ENCODE results near the gene EFNA5. TPM values are rescaled to one million over a fixed set of nuclear protein-coding genes. Genes with fewer than 3 reads are reported as not detected.

EFNA5 gene
- polyA plus RNA-seq, 1 of the 3 experiments (the other 2 are of a cell fraction), result 0.81 TPM

DNA sequence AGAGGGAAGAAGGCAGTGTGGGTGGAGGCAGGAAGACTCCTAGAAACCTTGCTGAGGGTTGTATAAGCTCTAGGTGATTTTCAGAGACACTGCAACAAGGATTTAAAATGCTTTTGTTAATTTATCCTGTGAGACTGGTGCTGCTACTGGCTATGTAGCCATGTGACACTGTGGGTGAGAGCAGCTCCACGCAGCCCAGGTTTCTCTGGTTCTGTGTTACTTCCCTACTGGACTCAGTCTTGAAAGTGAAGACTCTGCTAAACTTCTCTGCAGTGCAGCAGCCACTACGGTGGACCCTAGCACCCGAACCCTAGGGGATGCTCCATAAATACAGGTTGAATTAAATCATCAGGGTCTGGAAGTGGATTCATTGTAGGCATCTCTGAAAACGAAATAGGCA lies 25.8 kb upstream of the EFNA5 start:
- Histone ChIP-seq H3K4me2 (no peak overlapping the region), H3K9me3 (no peaks in the 10 kb centered on the region), H3K36me3 (replicated peaks in 1 of 2; ENCODE audit: control insufficient read depth in 1 of 2, insufficient read depth in 2 of 2, low read length in 1 of 2) (no peaks in the 10 kb centered on the region), H3F3A (replicated peaks; ENCODE audit: insufficient read depth) (no peaks in the 10 kb centered on the region), H3K27me3 (ENCODE audit: insufficient read depth) (no peaks in the 10 kb centered on the region), H3K27ac (ENCODE audit: low read depth in 2 of 2, low read length in 1 of 2) (no peak overlapping the region), H3K4me1 (ENCODE audit: control insufficient read depth in 1 of 2, insufficient read depth in 2 of 2, low read depth in 1 of 2, low read length in 1 of 2) (no peaks in the 10 kb centered on the region), H3K9ac (no peak overlapping the region), H4K20me1 (ENCODE audit: insufficient read depth) (no peaks in the 10 kb centered on the region), H3K4me3 (ENCODE audit: low read depth in 2 of 2, low read length in 1 of 2) (no peak overlapping the region), H3K9me2 (no peaks in the 10 kb centered on the region), H2AFZ (ENCODE audit: low read depth) (no peak overlapping the region), H3K79me2 (ENCODE audit: insufficient read depth) (no peaks in the 10 kb centered on the region)
- POLR2A ChIA-PET, result no interaction called here
- DNase-seq, result no peak
- 60% methylated on average over 1 of the region's 4 CpGs for whole genome bisulfite sequencing (ENCODE audit: low lambda C conversion rate)
- CTCF ChIA-PET, result no interaction called here
- TF ChIP-seq CHD2 (IDR thresholded peaks at IDR 0.05; ENCODE audit: low read length, partially characterized antibody) (no peak), USF2 (IDR thresholded peaks at IDR 0.05; ENCODE audit: borderline replicate concordance, low read depth, low read length) (no peak), NFIC (IDR thresholded peaks at IDR 0.05; ENCODE audit: borderline replicate concordance) (no peak), FOXJ3 (CRISPR knock-in tag; IDR thresholded peaks at IDR 0.05) (no peak), RAD21 (IDR thresholded peaks at IDR 0.05; ENCODE audit: low read length) (no peak), SMC3 (IDR thresholded peaks at IDR 0.05; ENCODE audit: low read depth, low read length) (no peak), GABPA (IDR thresholded peaks at IDR 0.05; ENCODE audit: low read depth) (no peak), MXI1 (IDR thresholded peaks at IDR 0.05; ENCODE audit: low read depth, low read length) (no peak)
- TF ChIP-seq, protein P1, sequence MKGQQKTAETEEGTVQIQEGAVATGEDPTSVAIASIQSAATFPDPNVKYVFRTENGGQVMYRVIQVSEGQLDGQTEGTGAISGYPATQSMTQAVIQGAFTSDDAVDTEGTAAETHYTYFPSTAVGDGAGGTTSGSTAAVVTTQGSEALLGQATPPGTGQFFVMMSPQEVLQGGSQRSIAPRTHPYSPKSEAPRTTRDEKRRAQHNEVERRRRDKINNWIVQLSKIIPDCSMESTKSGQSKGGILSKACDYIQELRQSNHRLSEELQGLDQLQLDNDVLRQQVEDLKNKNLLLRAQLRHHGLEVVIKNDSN (IDR thresholded peaks at IDR 0.05; ENCODE audit: borderline replicate concordance, low read depth), result no peak

DNA sequence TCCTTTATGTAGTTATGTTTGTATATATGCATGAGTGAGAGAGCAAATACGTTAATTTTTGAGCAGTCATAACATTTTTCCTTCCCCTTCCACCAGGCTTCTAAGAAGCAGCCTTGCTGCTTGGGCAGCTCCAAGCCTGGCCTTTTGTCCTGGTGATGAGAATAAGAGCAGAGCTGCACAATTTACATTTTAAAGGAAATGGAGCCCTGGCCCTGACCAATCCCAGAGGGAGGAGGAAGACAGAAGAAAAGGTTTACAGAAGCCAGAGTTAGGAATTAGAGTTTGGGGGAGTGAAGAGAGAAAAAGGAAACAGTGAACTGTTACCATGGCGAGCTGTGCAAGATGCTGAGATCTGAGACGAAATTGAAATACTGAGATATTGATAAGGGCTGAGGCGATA lies 25.3 kb upstream of the EFNA5 start:
- no peaks in the 10 kb centered on the region for H3K9me3 ChIP-seq
- H4K20me1 ChIP-seq (ENCODE audit: insufficient read depth), result no peaks in the 10 kb centered on the region
- H3K4me3 ChIP-seq (ENCODE audit: low read depth in 2 of 2, low read length in 1 of 2), result no peak overlapping the region
- 76% methylated on average over 4 of the region's 4 CpGs for WGBS (ENCODE audit: low lambda C conversion rate)
- POLR2A ChIA-PET, result no interaction called here
- no peaks in the 10 kb centered on the region for H3K79me2 ChIP-seq (ENCODE audit: insufficient read depth)
- no peak for TF ChIP-seq RXRA (IDR thresholded peaks at IDR 0.05; ENCODE audit: borderline replicate concordance, low read depth)
- no peak for DNase-seq
- no peaks in the 10 kb centered on the region for H3F3A ChIP-seq (replicated peaks; ENCODE audit: insufficient read depth)
- CTCF ChIA-PET, result no interaction called here
- no peak overlapping the region for H3K4me2 ChIP-seq
- no peak overlapping the region for H3K9ac ChIP-seq
- H3K4me1 ChIP-seq (ENCODE audit: control insufficient read depth in 1 of 2, insufficient read depth in 2 of 2, low read depth in 1 of 2, low read length in 1 of 2), result no peaks in the 10 kb centered on the region
- no peak overlapping the region for H2AFZ ChIP-seq (ENCODE audit: low read depth)
- no peaks in the 10 kb centered on the region for H3K36me3 ChIP-seq (replicated peaks in 1 of 2; ENCODE audit: control insufficient read depth in 1 of 2, insufficient read depth in 2 of 2, low read length in 1 of 2)
- no peak overlapping the region for H3K27ac ChIP-seq (ENCODE audit: low read depth in 2 of 2, low read length in 1 of 2)
- no peaks in the 10 kb centered on the region for H3K9me2 ChIP-seq
- H3K27me3 ChIP-seq (ENCODE audit: insufficient read depth), result no peaks in the 10 kb centered on the region

- TF ChIP-seq NFIC (IDR thresholded peaks at IDR 0.05; ENCODE audit: borderline replicate concordance) (no peak), SIN3A (IDR thresholded peaks at IDR 0.05; ENCODE audit: borderline replicate concordance, low read depth, low read length) (no peak), EZH2phosphoT487 (IDR thresholded peaks at IDR 0.05; ENCODE audit: borderline replicate concordance, low read depth) (no peak), FOXM1 (IDR thresholded peaks at IDR 0.05; ENCODE audit: low read depth) (no peak), REST (IDR thresholded peaks at IDR 0.05; ENCODE audit: low read depth, low read length) (no peak), GABPA (IDR thresholded peaks at IDR 0.05; ENCODE audit: low read depth) (no peak), TCF12 (IDR thresholded peaks at IDR 0.05) (no peak), PBX3 (IDR thresholded peaks at IDR 0.05) (no peak), GATA2 (CRISPR knock-in tag; IDR thresholded peaks at IDR 0.05) (no peak), SMC3 (IDR thresholded peaks at IDR 0.05; ENCODE audit: low read depth, low read length) (no peak), RCOR1 (IDR thresholded peaks at IDR 0.05; ENCODE audit: low read length) (no peak)
- H3K4me1 ChIP-seq (ENCODE audit: control insufficient read depth in 1 of 2, insufficient read depth in 2 of 2, low read depth in 1 of 2, low read length in 1 of 2), result no peaks in the 10 kb centered on the region
- H3K4me2 ChIP-seq, result no peak overlapping the region
- ChIA-PET POLR2A (no interaction called here), CTCF (no interaction called here)
- H3K79me2 ChIP-seq (ENCODE audit: insufficient read depth), result no peaks in the 10 kb centered on the region
- no peak overlapping the region for H3K27ac ChIP-seq (ENCODE audit: low read depth in 2 of 2, low read length in 1 of 2)
- H3K27me3 ChIP-seq (ENCODE audit: insufficient read depth), result no peaks in the 10 kb centered on the region
- no peaks in the 10 kb centered on the region for H4K20me1 ChIP-seq (ENCODE audit: insufficient read depth)
- no peaks in the 10 kb centered on the region for H3F3A ChIP-seq (replicated peaks; ENCODE audit: insufficient read depth)
- no peak overlapping the region for H3K9ac ChIP-seq
- 87% methylated on average over 3 of the region's 3 CpGs for WGBS (ENCODE audit: low lambda C conversion rate)
- no peaks in the 10 kb centered on the region for H3K9me3 ChIP-seq
- H3K4me3 ChIP-seq (ENCODE audit: low read depth in 2 of 2, low read length in 1 of 2), result no peak overlapping the region
- no peak overlapping the region for H2AFZ ChIP-seq (ENCODE audit: low read depth)
- no peaks in the 10 kb centered on the region for H3K9me2 ChIP-seq
- H3K36me3 ChIP-seq (replicated peaks in 1 of 2; ENCODE audit: control insufficient read depth in 1 of 2, insufficient read depth in 2 of 2, low read length in 1 of 2), result no peaks in the 10 kb centered on the region
- no peak for DNase-seq
Measured at GRCh38 chr5:107687937-107688336, 17.2 kb upstream of the EFNA5 start.

Data from SK-N-SH (cell line).